ENCODE measurements around the gene CEP290.
A peak's percentile ranks its signal among the peaks of the same experiment; 100 is the strongest.
"Not testable (repeated sequence)": the region's sequence is repeated elsewhere in the genome, so short reads cannot be mapped to it uniquely, and the experiment has no call there.

The CEP290 gene

DNA sequence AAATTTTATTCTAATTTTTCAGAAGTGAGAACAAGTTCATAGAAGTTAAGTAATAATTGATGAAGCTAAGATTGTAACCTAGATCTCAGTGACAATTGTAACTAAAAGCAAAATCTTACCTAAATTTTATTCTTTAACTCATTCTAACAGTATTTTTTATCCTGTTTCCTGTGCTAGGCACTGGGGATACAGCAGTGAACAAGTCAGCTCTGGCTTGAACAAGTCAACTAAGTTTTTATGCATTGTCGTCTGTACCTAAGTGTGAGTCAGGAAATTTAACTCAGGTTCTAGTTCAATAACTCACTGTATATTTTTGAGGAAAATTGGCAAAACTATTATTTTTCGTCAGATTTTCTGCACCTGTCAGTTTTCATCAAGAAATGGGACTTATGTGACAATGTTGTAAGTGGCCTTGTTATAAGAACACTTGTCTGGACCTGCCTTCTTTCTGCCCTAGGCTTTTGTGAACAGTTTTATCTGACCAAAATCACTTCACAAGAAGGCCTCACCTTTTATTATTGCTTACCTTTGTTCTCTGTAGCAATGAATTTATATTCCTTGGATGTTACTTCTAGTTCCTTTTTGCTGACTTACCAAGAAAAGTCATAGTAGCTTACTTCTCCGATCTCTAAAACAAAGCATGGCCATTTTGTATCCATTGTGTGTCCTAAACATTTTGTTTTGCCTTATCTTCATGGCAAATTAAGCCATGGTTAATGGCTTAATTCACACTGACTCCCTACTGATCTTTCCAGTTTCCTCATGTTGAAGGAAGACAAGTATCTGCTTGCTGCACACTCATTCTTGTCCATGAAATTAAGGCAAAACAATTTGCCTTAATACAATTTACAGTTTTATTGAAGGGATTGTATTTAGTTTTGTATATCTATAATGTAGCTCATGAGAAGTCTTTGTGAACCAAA is 2.9 kb upstream of the CEP290 start:
- ChIA-PET POLR2A (ENCODE audit: low non-redundant PET) (interaction anchor here (0.6 kb wide), 1 partner anchor 425 kb away, joined by 5 read pairs; no protein-coding TSS in a partner anchor), CTCF (no interaction called here)
- TF ChIP-seq, protein P1, sequence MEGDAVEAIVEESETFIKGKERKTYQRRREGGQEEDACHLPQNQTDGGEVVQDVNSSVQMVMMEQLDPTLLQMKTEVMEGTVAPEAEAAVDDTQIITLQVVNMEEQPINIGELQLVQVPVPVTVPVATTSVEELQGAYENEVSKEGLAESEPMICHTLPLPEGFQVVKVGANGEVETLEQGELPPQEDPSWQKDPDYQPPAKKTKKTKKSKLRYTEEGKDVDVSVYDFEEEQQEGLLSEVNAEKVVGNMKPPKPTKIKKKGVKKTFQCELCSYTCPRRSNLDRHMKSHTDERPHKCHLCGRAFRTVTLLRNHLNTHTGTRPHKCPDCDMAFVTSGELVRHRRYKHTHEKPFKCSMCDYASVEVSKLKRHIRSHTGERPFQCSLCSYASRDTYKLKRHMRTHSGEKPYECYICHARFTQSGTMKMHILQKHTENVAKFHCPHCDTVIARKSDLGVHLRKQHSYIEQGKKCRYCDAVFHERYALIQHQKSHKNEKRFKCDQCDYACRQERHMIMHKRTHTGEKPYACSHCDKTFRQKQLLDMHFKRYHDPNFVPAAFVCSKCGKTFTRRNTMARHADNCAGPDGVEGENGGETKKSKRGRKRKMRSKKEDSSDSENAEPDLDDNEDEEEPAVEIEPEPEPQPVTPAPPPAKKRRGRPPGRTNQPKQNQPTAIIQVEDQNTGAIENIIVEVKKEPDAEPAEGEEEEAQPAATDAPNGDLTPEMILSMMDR (conservative IDR thresholded peaks at IDR 0.05; ENCODE audit: low read depth): no peak
- no peak for DNase-seq (ENCODE audit: low spot score)
- no peak overlapping the region for H3K27ac ChIP-seq

DNA sequence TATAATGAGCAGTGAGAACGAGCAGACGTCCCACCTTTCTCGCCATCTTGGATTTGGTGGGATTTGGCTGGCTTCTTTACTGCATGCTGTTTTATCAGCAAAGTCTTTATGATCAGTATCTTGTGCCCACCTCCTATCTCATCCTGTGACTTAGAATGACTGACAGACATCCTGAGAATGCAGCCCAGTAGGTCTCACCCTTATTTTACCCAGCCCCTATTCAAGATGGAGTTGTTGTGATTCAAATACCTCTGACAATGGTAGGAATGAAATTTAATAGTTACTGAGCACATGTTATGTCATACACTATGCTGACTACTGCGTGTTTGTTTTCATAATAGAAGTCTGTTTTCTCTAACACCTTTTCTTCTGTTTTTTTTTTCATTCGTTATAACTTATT is 2.1 kb upstream of the CEP290 start:
- POLR2A ChIA-PET (ENCODE audit: low non-redundant PET): interaction anchor here (0.6 kb wide), 1 partner anchor 426 kb away, joined by 5 read pairs; no protein-coding TSS in a partner anchor
- no peak overlapping the region for H3K27ac ChIP-seq

DNA sequence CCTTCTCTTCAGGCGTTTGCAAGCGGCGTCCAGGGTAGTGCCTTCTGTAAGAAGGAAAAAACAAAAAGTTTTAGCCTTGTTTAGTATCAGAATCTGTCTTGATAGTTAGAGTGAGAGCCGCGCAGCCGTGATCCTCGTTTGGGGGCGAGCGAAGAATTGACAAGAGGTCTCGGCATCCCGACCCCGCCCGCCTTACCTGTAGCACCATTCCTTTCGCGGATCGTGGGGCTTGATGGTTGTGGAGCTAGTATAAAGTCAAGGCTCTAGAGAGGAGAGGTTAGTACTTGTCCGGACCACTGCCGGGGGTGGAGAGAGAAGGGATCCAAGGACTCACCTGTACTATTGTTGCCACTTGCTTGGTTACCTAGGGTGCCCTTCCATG is 713 bp upstream of the CEP290 start:
- ChIA-PET CTCF (no interaction called here), POLR2A (ENCODE audit: low non-redundant PET) (no interaction called here)
- TF ChIP-seq, protein P1 (conservative IDR thresholded peaks at IDR 0.05; ENCODE audit: low read depth): no peak
- H3K27ac ChIP-seq: peak overlapping the region; percentile 90
- DNase-seq (ENCODE audit: low spot score): peak; percentile 13

More for the DNA sequence above, 2.1 kb upstream of the CEP290 start:
- DNase-seq (ENCODE audit: low spot score): no peak
- TF ChIP-seq, protein P1 (conservative IDR thresholded peaks at IDR 0.05; ENCODE audit: low read depth): no peak
- CTCF ChIA-PET: no interaction called here

DNA sequence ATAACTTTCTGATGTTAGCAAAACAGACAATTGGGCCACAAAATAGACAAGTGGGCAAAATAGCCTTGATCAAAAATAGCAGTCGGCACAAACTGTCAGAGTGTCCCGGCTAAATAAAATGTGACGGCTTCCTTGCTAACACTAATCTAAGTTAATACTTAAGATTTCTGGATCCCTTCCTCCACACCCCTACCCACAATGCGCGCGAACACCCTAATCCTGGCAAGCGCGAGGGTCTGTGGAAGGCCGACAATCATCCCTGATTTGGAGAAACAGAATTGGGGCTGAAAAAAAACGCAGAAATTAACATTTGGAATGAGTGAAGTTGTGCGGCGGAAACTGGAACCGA is 489 bp downstream of the CEP290 start:
- DNase-seq (ENCODE audit: low spot score): no peak
- CTCF ChIA-PET: interaction anchor here (0.7 kb wide), 1 partner anchor 607 kb away, joined by 3 read pairs; no protein-coding TSS in a partner anchor
- TF ChIP-seq, protein P1 (conservative IDR thresholded peaks at IDR 0.05; ENCODE audit: low read depth): no peak
- peak overlapping the region; percentile 90 for H3K27ac ChIP-seq
- POLR2A ChIA-PET (ENCODE audit: low non-redundant PET): no interaction called here

DNA sequence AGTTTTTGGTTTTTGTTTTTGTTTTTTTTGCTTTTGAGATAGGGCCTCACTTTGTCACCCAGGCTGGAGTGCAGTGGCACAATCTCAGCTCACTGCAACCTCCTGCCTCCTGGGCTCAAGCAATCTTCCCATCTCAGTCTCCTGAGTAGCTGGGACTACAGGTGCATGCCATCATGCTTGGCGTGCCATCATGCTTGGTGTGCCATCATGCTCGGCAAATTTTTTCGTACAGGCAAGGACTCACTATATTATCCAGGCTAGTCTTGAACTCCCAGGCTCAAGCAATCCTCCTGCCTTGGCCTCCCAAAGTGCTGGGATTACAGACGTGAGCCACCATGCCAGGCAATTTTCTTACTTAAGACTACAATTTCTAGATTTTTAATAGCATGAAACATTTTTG is 2.2 kb downstream of the CEP290 start:
- H3K27ac ChIP-seq; POLR2A ChIA-PET (ENCODE audit: low non-redundant PET): not testable (repeated sequence)
- CTCF ChIA-PET: interaction anchor here (0.7 kb wide), 1 partner anchor 1028 kb away, joined by 5 read pairs; no protein-coding TSS in a partner anchor

DNA sequence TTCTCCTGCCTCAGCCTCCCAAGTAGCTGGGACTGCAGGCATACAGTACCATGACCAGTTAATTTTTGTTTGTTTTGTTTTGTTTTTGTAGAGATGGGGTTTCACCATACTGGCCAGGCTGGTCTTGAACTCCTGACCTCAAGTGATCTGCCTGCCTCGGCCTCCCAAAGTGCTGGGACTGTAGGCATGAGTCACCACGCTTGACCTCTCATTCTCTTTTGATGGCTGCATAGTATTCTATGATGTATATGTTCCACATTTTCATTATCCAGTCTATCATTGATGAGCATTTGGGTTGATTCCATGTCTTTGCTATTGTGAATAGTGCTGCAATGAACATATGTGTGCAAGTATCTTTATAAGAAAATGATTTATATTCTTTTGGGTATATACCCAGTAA is 8.7 kb downstream of the CEP290 start:
- POLR2A ChIA-PET (ENCODE audit: low non-redundant PET): not testable (repeated sequence)

More for the DNA sequence above, 2.2 kb downstream of the CEP290 start:
- DNase-seq (ENCODE audit: low spot score): not testable (repeated sequence)

DNA sequence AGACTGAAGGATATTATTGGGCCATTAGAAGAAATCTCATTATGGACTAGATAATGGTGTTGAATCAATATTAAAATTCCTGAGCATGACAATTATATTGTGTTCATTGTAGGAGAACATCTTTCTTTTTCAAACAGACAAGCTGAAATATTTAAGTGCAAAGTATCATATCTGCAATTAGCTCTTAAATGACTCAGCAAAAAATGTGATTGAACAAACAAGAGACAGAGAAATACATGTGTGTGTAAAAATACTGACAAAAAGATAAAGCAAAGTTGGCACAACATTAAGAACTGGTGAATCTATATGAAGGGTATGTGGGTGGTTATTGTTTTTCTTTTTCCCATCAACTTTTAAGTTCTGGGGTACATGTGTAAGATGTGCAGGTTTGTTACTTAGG is 9.5 kb downstream of the CEP290 start:
- POLR2A ChIA-PET (ENCODE audit: low non-redundant PET): no interaction called here
- TF ChIP-seq, protein P1 (conservative IDR thresholded peaks at IDR 0.05; ENCODE audit: low read depth): no peak
- CTCF ChIA-PET: no interaction called here
- no peak overlapping the region for H3K27ac ChIP-seq
- no peak for DNase-seq (ENCODE audit: low spot score)

More for the DNA sequence above, 8.7 kb downstream of the CEP290 start:
- CTCF ChIA-PET; DNase-seq (ENCODE audit: low spot score); H3K27ac ChIP-seq: not testable (repeated sequence)

Measured in RWPE1 (cell line).